SK-N-SH treated with all-trans-retinoic acid at 6 μM for 48 hours (cell line): ENCODE results near the gene SLC13A3.

ENCODE experiments used
- ARNTL ChIP-seq: fragments of 450-650 bp; formaldehyde crosslinking; IDR thresholded peaks from 2 replicates; pipeline ENCODE4 v1.5.0; 2020; ENCODE audit warnings: low read depth, mild to moderate bottlenecking, moderate library complexity, borderline replicate concordance
- ESRRG ChIP-seq: fragments of 250-450 bp; sonication (Bioruptor Pico); IDR thresholded peaks from 2 replicates; pipeline ENCODE4 v1.6.1; 2021; ENCODE audit warnings: mild to moderate bottlenecking
- ISL1 ChIP-seq: fragments of 250-450 bp; sonication (Bioruptor Pico); IDR thresholded peaks from 2 replicates; pipeline ENCODE4 v2.1.2; 2022; ENCODE audit warnings: mild to moderate bottlenecking, moderate library complexity
- PPARA ChIP-seq: fragments of 250-450 bp; sonication (Bioruptor Pico); IDR thresholded peaks from 2 replicates; pipeline ENCODE4 v1.5.0; 2020; ENCODE audit warnings: mild to moderate bottlenecking, borderline replicate concordance
- ZNF70 ChIP-seq: fragments of 450-650 bp; formaldehyde crosslinking; IDR thresholded peaks from 2 replicates; pipeline ENCODE4 v1.5.0; 2020; ENCODE audit warnings: mild to moderate bottlenecking, moderate library complexity
- TF ChIP-seq, protein P1 (sequence below): fragments of 250-450 bp; sonication (Bioruptor Pico); IDR thresholded peaks from 2 replicates; pipeline ENCODE4 v1.5.1; 2020; ENCODE audit warnings: low read depth, mild to moderate bottlenecking, moderate library complexity

DNA sequence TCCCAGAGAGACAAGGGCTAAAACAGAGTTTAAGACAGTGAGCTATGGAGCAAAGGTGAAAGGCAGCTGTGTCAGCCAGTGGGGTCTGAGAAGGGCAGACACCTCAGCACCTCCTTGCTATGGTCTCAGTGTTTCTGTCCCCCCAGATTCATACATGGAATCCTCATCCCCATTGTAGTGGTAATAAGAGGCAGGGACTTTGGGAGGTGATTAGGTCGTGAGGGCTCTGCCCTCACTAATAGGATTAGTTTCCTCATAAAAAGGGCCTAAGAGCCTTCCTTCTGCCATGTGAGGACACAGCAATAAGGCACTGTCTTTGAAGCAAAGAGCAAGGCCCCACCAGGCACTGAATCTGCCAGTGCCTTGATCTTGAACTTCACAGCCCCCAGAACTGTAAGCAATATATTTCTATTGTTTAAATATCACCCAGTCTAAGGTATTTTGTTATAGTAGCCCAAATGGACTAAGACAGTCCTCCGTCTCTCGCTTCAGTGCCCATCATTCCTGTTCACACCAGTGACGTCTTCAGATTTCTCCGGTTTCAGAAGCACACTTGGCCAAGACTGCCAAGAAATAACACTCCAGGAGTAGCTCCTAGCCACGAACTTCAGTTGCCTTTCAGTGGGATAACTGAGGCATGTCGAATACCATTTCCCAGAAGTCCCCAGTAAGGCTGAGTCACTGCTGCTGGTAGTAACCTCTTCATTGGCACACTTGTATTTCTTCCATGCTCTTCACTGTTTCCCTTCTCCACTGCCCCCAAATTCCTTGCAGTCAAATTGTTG is 32.8 kb downstream of the SLC13A3 start:
- no peak for TF ChIP-seq ISL1
- TF ChIP-seq ESRRG (CRISPR knock-in tag): no peak
- no peak for TF ChIP-seq ARNTL (CRISPR knock-in tag)
- TF ChIP-seq ZNF70: no peak
- TF ChIP-seq, protein P1, sequence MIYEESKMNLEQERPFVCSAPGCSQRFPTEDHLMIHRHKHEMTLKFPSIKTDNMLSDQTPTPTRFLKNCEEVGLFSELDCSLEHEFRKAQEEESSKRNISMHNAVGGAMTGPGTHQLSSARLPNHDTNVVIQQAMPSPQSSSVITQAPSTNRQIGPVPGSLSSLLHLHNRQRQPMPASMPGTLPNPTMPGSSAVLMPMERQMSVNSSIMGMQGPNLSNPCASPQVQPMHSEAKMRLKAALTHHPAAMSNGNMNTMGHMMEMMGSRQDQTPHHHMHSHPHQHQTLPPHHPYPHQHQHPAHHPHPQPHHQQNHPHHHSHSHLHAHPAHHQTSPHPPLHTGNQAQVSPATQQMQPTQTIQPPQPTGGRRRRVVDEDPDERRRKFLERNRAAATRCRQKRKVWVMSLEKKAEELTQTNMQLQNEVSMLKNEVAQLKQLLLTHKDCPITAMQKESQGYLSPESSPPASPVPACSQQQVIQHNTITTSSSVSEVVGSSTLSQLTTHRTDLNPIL: no peak
- no peak for TF ChIP-seq PPARA (CRISPR knock-in tag)
